H1 (cell line): ENCODE data around the gene TNFRSF18. TPM values are rescaled to one million over a fixed set of nuclear protein-coding genes. Genes with fewer than 3 reads are reported as not detected.

Experiments used
- CTCF ChIA-PET: fragments of 300-600 bp; sonication (Branson Sonifier 250); formaldehyde crosslinking; loops from one replicate; lab custom pipeline; 2021; ENCODE audit not compliant: partially characterized antibody; lab: Charles Lee
- POLR2A ChIA-PET: fragments of 300-600 bp; sonication (Branson Sonifier 250); formaldehyde crosslinking; loops from one replicate; lab custom pipeline; 2021; ENCODE audit warnings: inconsistent platforms; ENCODE audit not compliant: partially characterized antibody; lab: Charles Lee
- DNase-seq, 2 experiments: peaks; one replicate each; pipeline versions ENCODE4 v3.0.0 to v3.0.0-alpha.2; 2010 to 2022; ENCODE audit warnings: low spot score in 2 of 2, low read depth in 1 of 2, mixed read lengths in 1 of 2
- FAIRE-seq: peaks from 2 replicates; lab custom pipeline; 2011; peaks lifted over from hg19 to GRCh38; lab: Jason Lieb, UNC
- H2AFZ ChIP-seq: 2 replicates; pipeline ENCODE4 v1.8.1; 2012; ENCODE audit warnings: low read length, inconsistent platforms
- H2AK5ac ChIP-seq: 2 replicates; pipeline ENCODE4 v1.6.1; 2013; ENCODE audit warnings: low read depth, low read length
- H2BK120ac ChIP-seq: replicated peaks from 2 replicates; pipeline ENCODE3; 2013; ENCODE audit warnings: low read depth, low read length, inconsistent platforms
- H2BK12ac ChIP-seq: 2 replicates; pipeline ENCODE4 v1.6.1; 2013; ENCODE audit warnings: low read depth, low read length
- H2BK15ac ChIP-seq: 2 replicates; pipeline ENCODE4 v1.6.1; 2013; ENCODE audit warnings: low read length
- H2BK20ac ChIP-seq: 2 replicates; pipeline ENCODE4 v1.6.1; 2013; ENCODE audit warnings: low read length
- H2BK5ac ChIP-seq: 2 replicates; pipeline ENCODE4 v1.6.1; 2013; ENCODE audit warnings: low read depth, low read length
- H3K14ac ChIP-seq: 2 replicates; pipeline ENCODE4 v1.6.1; 2013; ENCODE audit warnings: inconsistent platforms; ENCODE audit not compliant: insufficient read length
- H3K18ac ChIP-seq: 2 replicates; pipeline ENCODE4 v1.6.1; 2013; ENCODE audit warnings: low read length; ENCODE audit errors: extremely low read depth
- H3K23ac ChIP-seq: 2 replicates; pipeline ENCODE4 v1.6.1; 2013; ENCODE audit warnings: inconsistent platforms; ENCODE audit not compliant: insufficient read length
- H3K23me2 ChIP-seq: 2 replicates; pipeline ENCODE4 v1.6.1; 2013; ENCODE audit warnings: low read depth, low read length
- H3K27ac ChIP-seq: 2 replicates; pipeline ENCODE4 v1.6.1; 2011; ENCODE audit warnings: low read depth, low read length, inconsistent platforms
- H3K27me3 ChIP-seq, 4 experiments: replicated peaks in 1 of 4; 1 replicate in 1 of 4; 2 replicates in 3 of 4; pipeline versions ENCODE4 v1.6.1 to v1.8.1; 2011 to 2013; ENCODE audit warnings: low read length in 3 of 4, mild to moderate bottlenecking in 3 of 4, inconsistent platforms in 2 of 4, mixed read lengths in 2 of 4, moderate library complexity in 1 of 4; ENCODE audit not compliant: control insufficient read depth in 3 of 4, insufficient read depth in 3 of 4; ENCODE audit errors: extremely low read depth in 1 of 4
- H3K36me3 ChIP-seq, 4 experiments: 2 replicates each; pipeline versions ENCODE4 v1.6.1 to v1.8.1; 2011 to 2013; ENCODE audit warnings: mild to moderate bottlenecking in 4 of 4, low read length in 3 of 4, moderate library complexity in 2 of 4, control low read depth in 1 of 4, inconsistent platforms in 1 of 4; ENCODE audit not compliant: insufficient read depth in 4 of 4, control insufficient read depth in 2 of 4
- H3K4ac ChIP-seq: replicated peaks from 2 replicates; pipeline ENCODE3; 2013; ENCODE audit warnings: low read length, low read depth, mixed read lengths, inconsistent platforms; ENCODE audit not compliant: insufficient read length
- H3K4me1 ChIP-seq, 4 experiments: replicated peaks in 1 of 4; 1 replicate in 1 of 4; 2 replicates in 3 of 4; pipeline versions ENCODE4 v1.6.1 to v1.8.1; 2011 to 2013; ENCODE audit warnings: low read length in 3 of 4, inconsistent platforms in 2 of 4, mixed read lengths in 1 of 4; ENCODE audit not compliant: insufficient read depth in 4 of 4, control insufficient read depth in 3 of 4
- H3K4me2 ChIP-seq, 2 experiments: 2 replicates each; pipeline versions ENCODE4 v1.6.1 to v1.8.1; 2011 to 2013; ENCODE audit warnings: low read depth in 2 of 2, low read length in 2 of 2, control low read depth in 1 of 2, inconsistent platforms in 1 of 2, mild to moderate bottlenecking in 1 of 2; ENCODE audit not compliant: insufficient read depth in 1 of 2
- H3K4me3 ChIP-seq, 4 experiments: fragments of 200-600, 300-600 bp in 1 of 4; sonication (generic), shearing (Covaris generic), sonication (Bioruptor Twin) in 1 of 4; 2 replicates each; pipeline versions ENCODE4 v1.5.1 to v1.8.1; 2011 to 2016; ENCODE audit warnings: low read length in 4 of 4, low read depth in 3 of 4, control low read depth in 2 of 4, inconsistent platforms in 2 of 4, mild to moderate bottlenecking in 2 of 4, mixed read lengths in 1 of 4, moderate library complexity in 1 of 4; ENCODE audit not compliant: insufficient read depth in 2 of 4; ENCODE audit errors: extremely low read depth in 1 of 4
- H3K56ac ChIP-seq: replicated peaks from 2 replicates; pipeline ENCODE3; 2013; ENCODE audit warnings: low read depth, mild to moderate bottlenecking, mixed read lengths, low read length, inconsistent platforms; ENCODE audit not compliant: insufficient read length
- H3K79me1 ChIP-seq: 2 replicates; pipeline ENCODE4 v1.6.1; 2013; ENCODE audit warnings: low read depth, low read length, control low read depth
- H3K79me2 ChIP-seq, 2 experiments: 2 replicates each; pipeline versions ENCODE4 v1.6.1 to v1.8.1; 2012 to 2013; ENCODE audit warnings: low read length in 2 of 2, mild to moderate bottlenecking in 2 of 2, inconsistent platforms in 1 of 2; ENCODE audit not compliant: insufficient read depth in 2 of 2, control insufficient read depth in 1 of 2
- H3K9ac ChIP-seq, 4 experiments: replicated peaks in 1 of 4; 1 replicate in 1 of 4; 2 replicates in 3 of 4; pipeline versions ENCODE4 v1.6.1 to v1.8.1; 2011 to 2013; ENCODE audit warnings: low read depth in 3 of 4, low read length in 3 of 4, control low read depth in 2 of 4, mild to moderate bottlenecking in 2 of 4, moderate library complexity in 2 of 4, inconsistent platforms in 1 of 4; ENCODE audit errors: extremely low read depth in 1 of 4
- H3K9me3 ChIP-seq, 2 experiments: 2 replicates each; pipeline versions ENCODE4 v1.6.1 to v1.8.1; 2012 to 2013; ENCODE audit warnings: mild to moderate bottlenecking in 2 of 2, moderate library complexity in 2 of 2, control low read depth in 1 of 2, inconsistent platforms in 1 of 2, low read depth in 1 of 2, low read length in 1 of 2, mixed read lengths in 1 of 2; ENCODE audit not compliant: insufficient read depth in 2 of 2
- H4K20me1 ChIP-seq, 2 experiments: replicated peaks in 1 of 2; 2 replicates each; pipeline versions ENCODE3 to v1.8.1; 2011 to 2013; ENCODE audit warnings: inconsistent platforms in 2 of 2, low read length in 2 of 2, mild to moderate bottlenecking in 1 of 2; ENCODE audit not compliant: insufficient read depth in 2 of 2, control insufficient read depth in 1 of 2
- H4K5ac ChIP-seq: 2 replicates; pipeline ENCODE4 v1.6.1; 2013; ENCODE audit warnings: low read length, low read depth, mixed read lengths, inconsistent platforms; ENCODE audit not compliant: insufficient read length
- H4K8ac ChIP-seq: 2 replicates; pipeline ENCODE4 v1.8.0; 2013; ENCODE audit warnings: mild to moderate bottlenecking, moderate library complexity, low read length, inconsistent platforms; ENCODE audit not compliant: insufficient read depth; ENCODE audit errors: extremely low read depth
- H4K91ac ChIP-seq: replicated peaks from 2 replicates; pipeline ENCODE3; 2013; ENCODE audit warnings: low read length, mixed read lengths, inconsistent platforms; ENCODE audit not compliant: insufficient read length
- ASH2L ChIP-seq: fragments of 200-600, 300-600 bp; sonication (generic); IDR thresholded peaks from one replicate; pipeline ENCODE4 v1.7.1; 2017; ENCODE audit warnings: low read length
- GABPA ChIP-seq: IDR thresholded peaks from 2 replicates; pipeline ENCODE4 v1.6.1; 2011; ENCODE audit warnings: mild to moderate bottlenecking, low read length, moderate library complexity, borderline replicate concordance; ENCODE audit not compliant: insufficient read depth
- JUND ChIP-seq: IDR thresholded peaks from 2 replicates; pipeline ENCODE4 v1.6.1; 2011; ENCODE audit warnings: mild to moderate bottlenecking, improper control_type of control experiment, low read length
- SIRT6 ChIP-seq: IDR thresholded peaks from one replicate; pipeline ENCODE4 v1.7.1; 2012; ENCODE audit warnings: low read length, inconsistent platforms
- TBP ChIP-seq: IDR thresholded peaks from 2 replicates; pipeline ENCODE4 v1.6.1; 2011; ENCODE audit warnings: low read depth, low read length, improper control_type of control experiment
- TEAD4 ChIP-seq: IDR thresholded peaks from 2 replicates; pipeline ENCODE4 v1.6.1; 2012; ENCODE audit warnings: low read depth, low read length, inconsistent platforms, mixed read lengths
- WGBS, 2 experiments: shearing (Covaris generic) in 1 of 2; methylation state at CpG; one replicate each; pipeline versions ENCODE4 v1.1.6 to v1.1.7; 2013 to 2015; ENCODE audit warnings: low lambda C conversion rate in 2 of 2, mixed read lengths in 2 of 2, inconsistent platforms in 1 of 2, low coverage in 1 of 2, missing lambda C conversion rate in 1 of 2; ENCODE audit not compliant: insufficient replicate concordance in 2 of 2, insufficient coverage in 1 of 2, insufficient read length in 1 of 2; ENCODE audit errors: extremely low coverage in 1 of 2, missing lambda C conversion rate in 1 of 2; 5-methylcytosine and 5-hydroxymethylcytosine counted together
- polyA plus RNA-seq, 7 experiments: library from polyadenylated mRNA; depleted of rRNA in 3 of 7; stranded (reverse) in 5 of 7; unstranded in 2 of 7; fragments of >200 nt in 5 of 7; fragments of 200-250 nt in 2 of 7; gene quantifications; 1 replicate in 5 of 7; 2 replicates in 1 of 7; 4 replicates in 1 of 7; pipeline versions ENCODE4 v1.2.1 to v1.2.3, GENCODE V29; 2011 to 2013; ENCODE audit warnings: missing spikeins in 2 of 7, mixed read lengths in 2 of 7
- total RNA-seq: library from RNA; stranded (reverse); fragmentation: NEBNext Ultra II Directional; extraction: Animal tissue kit (Norgen Biotek cat#: 25700); gene quantifications from 2 replicates; pipeline ENCODE4 v1.2.1, GENCODE V29; 2021
- TF ChIP-seq, protein P1 (sequence below): IDR thresholded peaks from 2 replicates; pipeline ENCODE4 v1.6.1; 2012; ENCODE audit warnings: inconsistent platforms
- TF ChIP-seq, protein P2 (sequence below): IDR thresholded peaks from 2 replicates; pipeline ENCODE4 v1.6.1; 2012; ENCODE audit warnings: inconsistent platforms

The TNFRSF18 gene
- total and polyA plus RNA-seq, 2 of the 8 experiments (the other 6 are each of a cell fraction or from before 2014, with no cell fraction given) = 1.5 to 2.5 TPM

DNA sequence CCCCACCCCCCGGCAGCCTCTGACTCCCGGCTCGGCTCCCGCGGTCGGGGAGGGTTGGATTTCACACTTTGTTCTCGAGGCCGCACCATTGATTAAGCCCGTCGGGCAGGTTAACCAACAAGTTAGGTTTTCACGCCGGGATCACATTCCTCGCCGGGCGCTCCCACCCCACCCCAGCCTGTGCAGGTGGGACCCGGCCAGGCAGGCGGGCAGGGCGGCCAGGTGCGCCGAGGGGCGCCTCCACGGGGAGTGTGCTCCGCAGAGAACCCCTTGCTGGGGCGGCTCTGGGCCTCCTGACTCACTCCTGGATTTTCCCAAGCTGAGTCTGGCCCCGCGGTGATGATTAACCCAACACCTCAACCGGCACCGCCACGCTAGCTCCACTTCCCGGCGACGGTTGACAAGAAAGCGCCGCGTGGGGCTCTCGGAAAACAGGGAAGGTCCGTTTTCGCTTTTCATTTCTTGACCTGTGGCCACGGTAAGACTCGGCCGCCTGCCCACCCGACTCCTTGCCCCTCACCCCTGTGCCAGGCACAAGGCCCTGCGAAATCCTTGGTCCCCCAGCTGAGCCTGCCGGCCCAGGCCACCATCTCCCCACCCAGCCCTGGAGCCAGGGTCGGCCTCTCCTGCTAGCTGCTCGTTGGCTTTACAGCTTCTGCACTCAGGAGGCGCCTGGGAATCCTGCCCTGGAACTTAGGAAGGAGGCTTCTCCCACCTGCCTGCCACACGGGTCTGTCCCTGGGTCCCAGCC lies 41.5 kb downstream of the TNFRSF18 start:
- no peak overlapping the region for H3K14ac ChIP-seq
- H4K20me1 ChIP-seq = no peaks in the 10 kb centered on the region
- peak overlapping the region; percentile 90 for H2BK12ac ChIP-seq
- H2BK120ac ChIP-seq = peak overlapping the region; percentile 33
- no peaks in the 10 kb centered on the region for H3K9me3 ChIP-seq
- H2BK15ac ChIP-seq = peak overlapping the region; percentile 72; the same call in 1 of the 2 replicates
- no peak overlapping the region for H2AK5ac ChIP-seq
- ChIA-PET POLR2A (interaction anchor here (0.6 to 3.8 kb wide), 7 partner anchors 10 to 151 kb away, joined by 3 to 15 read pairs (median 3); partner anchors contain the start of gene TTLL10), CTCF (interaction anchor here (0.6 to 1.7 kb wide), 10 partner anchors 9 to 137 kb away, joined by 3 to 8 read pairs (median 3); no protein-coding TSS in a partner anchor)
- no peaks in the 10 kb centered on the region for H3K27me3 ChIP-seq
- TF ChIP-seq JUND (no peak), SIRT6 (no peak), TBP (no peak), TEAD4 (peak; percentile 54; the same call in 1 of the 2 replicates), ASH2L (peak; percentile 65), GABPA (peak; percentile 18)
- TF ChIP-seq, protein P1, sequence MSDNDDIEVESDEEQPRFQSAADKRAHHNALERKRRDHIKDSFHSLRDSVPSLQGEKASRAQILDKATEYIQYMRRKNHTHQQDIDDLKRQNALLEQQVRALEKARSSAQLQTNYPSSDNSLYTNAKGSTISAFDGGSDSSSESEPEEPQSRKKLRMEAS = peak; percentile 79
- TF ChIP-seq, protein P2, sequence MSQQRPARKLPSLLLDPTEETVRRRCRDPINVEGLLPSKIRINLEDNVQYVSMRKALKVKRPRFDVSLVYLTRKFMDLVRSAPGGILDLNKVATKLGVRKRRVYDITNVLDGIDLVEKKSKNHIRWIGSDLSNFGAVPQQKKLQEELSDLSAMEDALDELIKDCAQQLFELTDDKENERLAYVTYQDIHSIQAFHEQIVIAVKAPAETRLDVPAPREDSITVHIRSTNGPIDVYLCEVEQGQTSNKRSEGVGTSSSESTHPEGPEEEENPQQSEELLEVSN = peak; percentile 84
- H4K5ac ChIP-seq = no peak overlapping the region
- DNase-seq (no peak), FAIRE-seq (no peak)
- peak overlapping the region; percentile 25 for H3K56ac ChIP-seq
- peak overlapping the region in 1 of 4 experiments; percentile 25; a peak in 2 of 8 replicates for H3K4me3 ChIP-seq
- 48% methylated on average over 31 of the region's 48 CpGs; no CpG with 5 or more reads in 1 of the 2 experiments for WGBS, 2 experiments
- H2BK20ac ChIP-seq = no peak overlapping the region
- H3K23me2 ChIP-seq = peaks cover 8% of the 10 kb centered on the region; the same call in 1 of the 2 replicates
- no peaks in the 10 kb centered on the region for H3K36me3 ChIP-seq
- H3K4me2 ChIP-seq = peak overlapping the region; percentile 19 to 23; a peak in 2 of 4 replicates
- H3K9ac ChIP-seq = no peak overlapping the region; a peak in 1 of 7 replicates
- H4K8ac ChIP-seq = peak overlapping the region; percentile 73
- peak overlapping the region; percentile 62 for H3K18ac ChIP-seq
- H3K4ac ChIP-seq = peak overlapping the region; percentile 99
- no peak overlapping the region for H2AFZ ChIP-seq
- H3K79me1 ChIP-seq = no peaks in the 10 kb centered on the region; the same call in 1 of the 2 replicates
- H4K91ac ChIP-seq = peak overlapping the region; percentile 95
- peak overlapping the region; percentile 78; the same call in 1 of the 2 replicates for H2BK5ac ChIP-seq
- H3K79me2 ChIP-seq = no peaks in the 10 kb centered on the region; a peak in 2 of 4 replicates
- peaks cover 0 to 37% (median 20%) of the 10 kb centered on the region in 4 experiments; a peak in 6 of 7 replicates for H3K4me1 ChIP-seq
- H3K27ac ChIP-seq = no peak overlapping the region
- no peak overlapping the region for H3K23ac ChIP-seq
